Ascending aorta (tissue), 2 donors: ENCODE results near the gene POLR1A. TPM values are rescaled to one million over a fixed set of nuclear protein-coding genes. Genes with fewer than 3 reads are reported as not detected.

Experiments used
- DNase-seq, 2 donors: peaks; one replicate each; pipeline ENCODE4 v3.0.0-alpha.2; 2019; ENCODE audit warnings: low spot score in 2 of 2
- H3K27ac ChIP-seq, 2 donors: fragments of 200-600 bp; sonication (generic); one replicate each; pipeline ENCODE4 v1.5.1; 2016 to 2017; ENCODE audit warnings: mild to moderate bottlenecking in 1 of 2
- H3K27me3 ChIP-seq: fragments of 200-600 bp; sonication (generic); one replicate; pipeline ENCODE4 v1.5.1; 2017
- H3K36me3 ChIP-seq, 2 donors: fragments of 200-600 bp; sonication (generic); one replicate each; pipeline ENCODE4 v1.5.1; 2016
- H3K4me1 ChIP-seq, 2 donors: fragments of 200-600 bp; sonication (generic); one replicate each; pipeline ENCODE4 v1.5.1; 2016 to 2017; ENCODE audit warnings: mild to moderate bottlenecking in 1 of 2
- H3K4me3 ChIP-seq, 2 donors: fragments of 200-600 bp; sonication (generic); one replicate each; pipeline ENCODE4 v1.5.1; 2016 to 2017; ENCODE audit warnings: mild to moderate bottlenecking in 1 of 2
- H3K9me3 ChIP-seq, 2 donors: fragments of 200-600 bp; sonication (generic); one replicate each; pipeline ENCODE4 v1.5.1; 2016
- intact Hi-C: fragments of 100-400 bp; cut with DNase I; formaldehyde crosslinking; loops from one replicate; pipeline ENCODE4 v1.15.1; 2023
- total RNA-seq: library from RNA; depleted of rRNA; stranded (reverse); fragments of >200 nt; gene quantifications from one replicate; pipeline ENCODE4 v1.1.0, GENCODE V29; 2016
- TF ChIP-seq, protein P1 (sequence below), 3 experiments: fragments of 200-600 bp in 2 of 3; fragments of 450-650 bp in 1 of 3; sonication (generic) in 2 of 3; IDR thresholded peaks; one replicate each; pipeline ENCODE4 v1.5.1; 2016 to 2019; ENCODE audit warnings: antibody characterized with exemption in 3 of 3, mild to moderate bottlenecking in 1 of 3, moderate library complexity in 1 of 3

POLR1A gene
- 8.0 TPM for total RNA-seq

DNA sequence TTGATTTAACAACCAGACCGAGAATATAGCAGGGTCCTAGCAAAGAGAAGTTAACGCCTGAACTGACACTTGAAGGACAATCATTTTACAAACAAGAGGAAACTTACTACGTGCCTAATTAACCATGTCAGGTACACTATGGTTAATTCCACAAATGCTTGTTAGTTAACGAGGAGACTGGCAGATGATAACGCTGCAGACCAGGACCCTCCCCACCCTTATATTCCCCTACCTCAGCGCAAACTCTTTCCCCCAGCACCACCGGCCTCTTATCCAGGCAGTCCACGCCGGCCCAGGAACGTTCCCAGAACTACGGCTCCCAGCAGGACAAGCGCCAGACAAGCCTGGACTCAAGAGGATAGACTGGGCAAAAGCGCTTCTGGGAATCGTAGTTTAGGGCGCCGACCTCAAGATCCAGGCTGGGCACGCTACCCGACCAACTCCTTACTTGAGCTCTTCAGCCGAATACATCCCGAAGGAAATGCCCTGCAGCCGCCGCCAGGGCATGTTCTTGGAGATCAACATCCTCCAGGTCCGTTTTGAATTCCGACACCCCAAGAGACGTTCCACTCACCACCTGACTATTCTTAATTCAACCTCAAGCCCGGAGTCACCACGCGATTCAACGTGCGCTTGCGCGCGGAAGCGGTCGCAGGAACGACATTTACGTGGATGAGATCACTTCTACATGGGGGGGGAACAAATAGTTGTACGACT lies at the start of gene POLR1A:
POLR1A (minus strand) TSS at position 635 of the 717 bp plus-strand sequence; CDS start at position 525, 110 bp downstream.
- peak within 1 kb of the TSS; percentile 81 to 91 for H3K4me3 ChIP-seq
- peaks cover 0 to 26% of the 10 kb centered on the region in 2 donors for H3K4me1 ChIP-seq
- TF ChIP-seq, protein P1, sequence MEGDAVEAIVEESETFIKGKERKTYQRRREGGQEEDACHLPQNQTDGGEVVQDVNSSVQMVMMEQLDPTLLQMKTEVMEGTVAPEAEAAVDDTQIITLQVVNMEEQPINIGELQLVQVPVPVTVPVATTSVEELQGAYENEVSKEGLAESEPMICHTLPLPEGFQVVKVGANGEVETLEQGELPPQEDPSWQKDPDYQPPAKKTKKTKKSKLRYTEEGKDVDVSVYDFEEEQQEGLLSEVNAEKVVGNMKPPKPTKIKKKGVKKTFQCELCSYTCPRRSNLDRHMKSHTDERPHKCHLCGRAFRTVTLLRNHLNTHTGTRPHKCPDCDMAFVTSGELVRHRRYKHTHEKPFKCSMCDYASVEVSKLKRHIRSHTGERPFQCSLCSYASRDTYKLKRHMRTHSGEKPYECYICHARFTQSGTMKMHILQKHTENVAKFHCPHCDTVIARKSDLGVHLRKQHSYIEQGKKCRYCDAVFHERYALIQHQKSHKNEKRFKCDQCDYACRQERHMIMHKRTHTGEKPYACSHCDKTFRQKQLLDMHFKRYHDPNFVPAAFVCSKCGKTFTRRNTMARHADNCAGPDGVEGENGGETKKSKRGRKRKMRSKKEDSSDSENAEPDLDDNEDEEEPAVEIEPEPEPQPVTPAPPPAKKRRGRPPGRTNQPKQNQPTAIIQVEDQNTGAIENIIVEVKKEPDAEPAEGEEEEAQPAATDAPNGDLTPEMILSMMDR (IDR thresholded peaks at IDR 0.05) = no peak
- H3K27me3 ChIP-seq = no peaks in the 10 kb centered on the region
- no peaks in the 10 kb centered on the region for H3K9me3 ChIP-seq
- peak within 1 kb of the TSS; percentile 77 to 78 for H3K27ac ChIP-seq
- intact Hi-C loops = loop anchor here (2.0 to 10.0 kb wide), 2 partner anchors 89 to 491 kb away; partner anchors contain the start of genes C2orf68, IMMT and USP39
- peak; percentile 68 to 94 for DNase-seq
- H3K36me3 ChIP-seq = peaks cover 4 to 9% of the 10 kb centered on the region in 2 donors

DNA sequence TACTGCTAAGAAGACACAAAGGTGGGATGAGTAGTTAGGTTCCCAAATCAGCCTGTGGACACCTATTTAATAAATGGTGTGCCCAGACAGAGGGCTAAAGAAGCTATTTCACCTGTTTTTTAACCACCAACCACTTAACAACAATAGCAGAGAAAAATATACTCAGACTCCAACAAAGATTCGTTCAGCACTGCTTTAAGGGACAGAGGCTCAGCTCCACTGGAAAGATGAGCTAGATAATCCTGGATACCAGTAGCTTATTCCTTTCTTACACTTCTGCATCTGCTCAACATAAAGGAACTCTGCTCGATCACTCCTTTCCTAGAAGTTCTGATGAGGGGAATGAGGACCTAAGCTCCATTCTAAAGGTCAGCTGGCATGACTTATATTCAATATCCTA lies 44.8 kb upstream of the POLR1A start:
- no peaks in the 10 kb centered on the region for H3K9me3 ChIP-seq
- intact Hi-C loops = no loop called here
- TF ChIP-seq, protein P1 (IDR thresholded peaks at IDR 0.05) = no peak
- no peak for DNase-seq
- H3K4me3 ChIP-seq = no peak overlapping the region
- peaks cover 58 to 69% of the 10 kb centered on the region in 2 donors for H3K36me3 ChIP-seq
- H3K27ac ChIP-seq = no peak overlapping the region
- H3K4me1 ChIP-seq = no peaks in the 10 kb centered on the region
- no peaks in the 10 kb centered on the region for H3K27me3 ChIP-seq

- Histone ChIP-seq H3K27me3 (no peaks in the 10 kb centered on the region), H3K36me3 (peaks cover 81 to 87% of the 10 kb centered on the region in 2 donors), H3K27ac (no peak overlapping the region), H3K4me3 (no peak overlapping the region), H3K4me1 (no peaks in the 10 kb centered on the region), H3K9me3 (no peaks in the 10 kb centered on the region)
- intact Hi-C loops = no loop called here
- no peak for DNase-seq
- TF ChIP-seq, protein P1 (IDR thresholded peaks at IDR 0.05) = no peak
These were observed 42.1 kb upstream of the POLR1A start for GRCh38 chr2:86147793-86148192.

GRCh38 chr2:86143926-86144685 lies 38.4 kb upstream of the POLR1A start:
- Histone ChIP-seq H3K27me3 (no peaks in the 10 kb centered on the region), H3K4me1 (no peaks in the 10 kb centered on the region), H3K36me3 (peaks cover 82 to 95% of the 10 kb centered on the region in 2 donors), H3K9me3 (no peaks in the 10 kb centered on the region), H3K4me3 (no peak overlapping the region), H3K27ac (no peak overlapping the region)
- no peak for DNase-seq
- TF ChIP-seq, protein P1 (IDR thresholded peaks at IDR 0.05) = no peak
- intact Hi-C loops = no loop called here

GRCh38 chr2:86143307-86143706 lies 37.6 kb upstream of the POLR1A start:
- TF ChIP-seq, protein P1 (IDR thresholded peaks at IDR 0.05) = no peak
- H3K36me3 ChIP-seq = peaks cover 82 to 95% of the 10 kb centered on the region in 2 donors
- DNase-seq = no peak
- H3K27ac ChIP-seq = no peak overlapping the region
- no peaks in the 10 kb centered on the region for H3K4me1 ChIP-seq
- intact Hi-C loops = no loop called here
- no peak overlapping the region for H3K4me3 ChIP-seq
- H3K27me3 ChIP-seq = no peaks in the 10 kb centered on the region
- H3K9me3 ChIP-seq = no peaks in the 10 kb centered on the region
